Stomach (tissue), 9 donors: Measurements from ENCODE around the gene TSPYL2. TPM values are rescaled to one million over a fixed set of nuclear protein-coding genes. Genes with fewer than 3 reads are reported as not detected.

Experiments
- DNase-seq, 2 donors: peaks; one replicate each; pipeline versions ENCODE4 v3.0.0 to v3.0.0-alpha.2; 2013 to 2019
- H3K27ac ChIP-seq, 5 donors: fragments of 200-600 bp in 4 of 5; sonication (generic) in 4 of 5; one replicate each; pipeline ENCODE4 v1.5.1; 2013 to 2019; ENCODE audit warnings: mild to moderate bottlenecking in 1 of 5, moderate library complexity in 1 of 5
- H3K27me3 ChIP-seq, 3 donors: fragments of 200-600 bp; sonication (generic); one replicate each; pipeline ENCODE4 v1.5.1; 2017 to 2019; ENCODE audit warnings: mixed run types in 1 of 3
- H3K36me3 ChIP-seq, 4 donors: fragments of 200-600 bp; sonication (generic); 1 replicate in 3 of 4; 2 replicates in 1 of 4; pipeline ENCODE4 v1.5.1; 2016 to 2019
- H3K4me1 ChIP-seq, 4 donors: fragments of 200-600 bp; sonication (generic); one replicate each; pipeline ENCODE4 v1.5.1; 2016 to 2019
- H3K4me3 ChIP-seq, 4 donors: fragments of 200-600 bp; sonication (generic) in 3 of 4; one replicate each; pipeline ENCODE4 v1.5.1; 2016 to 2019; ENCODE audit warnings: mild to moderate bottlenecking in 1 of 4
- H3K9me3 ChIP-seq, 4 donors: fragments of 200-600 bp; sonication (generic); one replicate each; pipeline ENCODE4 v1.5.1; 2016 to 2019
- EP300 ChIP-seq: sonication (generic); formaldehyde crosslinking; IDR thresholded peaks from one replicate; pipeline ENCODE4 v1.6.1; 2017; ENCODE audit warnings: antibody characterized with exemption
- POLR2A ChIP-seq, 4 donors: fragments of 450-650 bp; IDR thresholded peaks; one replicate each; pipeline ENCODE4 v1.6.1; 2016; ENCODE audit warnings: antibody characterized with exemption in 4 of 4, control low read depth in 2 of 4, mild to moderate bottlenecking in 1 of 4, moderate library complexity in 1 of 4
- POLR2AphosphoS5 ChIP-seq, 3 donors: sonication (generic); formaldehyde crosslinking; IDR thresholded peaks; one replicate each; pipeline ENCODE4 v1.6.1; 2016; ENCODE audit warnings: antibody characterized with exemption in 3 of 3
- WGBS, 5 donors: extraction: QIAGEN DNeasy Blood & Tissue Kit in 3 of 5; methylation state at CpG; one replicate each; pipeline versions ENCODE4 v1.1.5 to v1.1.7; 2013 to 2018; 5-methylcytosine and 5-hydroxymethylcytosine counted together
- intact Hi-C: fragments of 100-400 bp; cut with DNase I; formaldehyde crosslinking; loops from one replicate; pipeline ENCODE4 v1.15.1; 2023; ENCODE audit warnings: low total_unique reads
- polyA plus RNA-seq, 3 donors: library from polyadenylated mRNA; stranded (reverse); fragments of 200-250 nt; gene quantifications; one replicate each; pipeline ENCODE4 v1.2.3, GENCODE V29; 2013
- small RNA-seq, 4 donors: library from RNA; depleted of rRNA; stranded (forward); fragments of <200 nt; gene quantifications; one replicate each; pipeline ENCODE3, GENCODE V24; 2016
- total RNA-seq, 5 donors: library from RNA; depleted of rRNA; stranded (reverse); fragments of >200 nt; gene quantifications; one replicate each; pipeline versions ENCODE4 v1.1.0 to v1.2.3, GENCODE V29; 2014 to 2016
- TF ChIP-seq, protein P1 (sequence below), 7 experiments: fragments of 450-650 bp in 4 of 7; fragments of 200-600 bp in 3 of 7; sonication (generic) in 3 of 7; IDR thresholded peaks; one replicate each; pipeline ENCODE4 v1.5.1; 2016 to 2019; ENCODE audit warnings: antibody characterized with exemption in 7 of 7, control low read depth in 2 of 7, mild to moderate bottlenecking in 1 of 7
- donor health status: healthy with polysubstance abuse.
- donor health status: Bipolar disorder and iron deficiency.
- donor health status: healthy.

Gene TSPYL2
- total and polyA plus RNA-seq, 8 donors: 19.9 to 105 (median 44.9) TPM

DNA sequence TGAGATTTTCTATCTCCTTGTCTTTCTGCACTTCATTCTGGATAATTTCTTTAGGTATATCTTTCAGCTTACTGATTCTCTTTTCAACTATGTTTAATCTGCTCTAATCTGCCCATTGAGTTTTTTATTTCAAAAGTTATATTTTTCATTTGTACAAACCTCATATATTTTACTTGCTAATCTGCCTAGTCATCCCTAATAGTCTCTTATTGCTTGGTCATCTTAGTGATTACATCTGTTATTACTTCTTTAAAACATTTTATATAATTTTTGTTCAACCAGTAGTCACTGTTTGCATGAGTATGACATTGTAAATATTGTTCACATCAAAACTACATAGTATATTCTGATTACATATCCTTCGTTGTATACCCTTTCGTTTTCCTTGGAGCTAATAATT, 44.2 kb downstream of the TSPYL2 start:
- WGBS, 5 donors: 87 to 99% (median 92%) methylated on average over 2 of the region's 2 CpGs
- TF ChIP-seq POLR2AphosphoS5 (IDR thresholded peaks at IDR 0.05) (no peak), POLR2A (IDR thresholded peaks at IDR 0.05) (no peak), EP300 (no peak)
- TF ChIP-seq, protein P1, sequence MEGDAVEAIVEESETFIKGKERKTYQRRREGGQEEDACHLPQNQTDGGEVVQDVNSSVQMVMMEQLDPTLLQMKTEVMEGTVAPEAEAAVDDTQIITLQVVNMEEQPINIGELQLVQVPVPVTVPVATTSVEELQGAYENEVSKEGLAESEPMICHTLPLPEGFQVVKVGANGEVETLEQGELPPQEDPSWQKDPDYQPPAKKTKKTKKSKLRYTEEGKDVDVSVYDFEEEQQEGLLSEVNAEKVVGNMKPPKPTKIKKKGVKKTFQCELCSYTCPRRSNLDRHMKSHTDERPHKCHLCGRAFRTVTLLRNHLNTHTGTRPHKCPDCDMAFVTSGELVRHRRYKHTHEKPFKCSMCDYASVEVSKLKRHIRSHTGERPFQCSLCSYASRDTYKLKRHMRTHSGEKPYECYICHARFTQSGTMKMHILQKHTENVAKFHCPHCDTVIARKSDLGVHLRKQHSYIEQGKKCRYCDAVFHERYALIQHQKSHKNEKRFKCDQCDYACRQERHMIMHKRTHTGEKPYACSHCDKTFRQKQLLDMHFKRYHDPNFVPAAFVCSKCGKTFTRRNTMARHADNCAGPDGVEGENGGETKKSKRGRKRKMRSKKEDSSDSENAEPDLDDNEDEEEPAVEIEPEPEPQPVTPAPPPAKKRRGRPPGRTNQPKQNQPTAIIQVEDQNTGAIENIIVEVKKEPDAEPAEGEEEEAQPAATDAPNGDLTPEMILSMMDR (IDR thresholded peaks at IDR 0.05): no peak
- Histone ChIP-seq H3K9me3 (peaks cover 0 to 8% (median 0%) of the 10 kb centered on the region in 4 donors), H3K4me1 (peaks cover 0 to 4% (median 0%) of the 10 kb centered on the region in 4 donors), H3K4me3 (no peak overlapping the region), H3K27ac (no peak overlapping the region), H3K27me3 (peaks cover 0 to 7% (median 0%) of the 10 kb centered on the region in 3 donors), H3K36me3 (no peaks in the 10 kb centered on the region)
- no peak for DNase-seq
- intact Hi-C loops: no loop called here

DNA sequence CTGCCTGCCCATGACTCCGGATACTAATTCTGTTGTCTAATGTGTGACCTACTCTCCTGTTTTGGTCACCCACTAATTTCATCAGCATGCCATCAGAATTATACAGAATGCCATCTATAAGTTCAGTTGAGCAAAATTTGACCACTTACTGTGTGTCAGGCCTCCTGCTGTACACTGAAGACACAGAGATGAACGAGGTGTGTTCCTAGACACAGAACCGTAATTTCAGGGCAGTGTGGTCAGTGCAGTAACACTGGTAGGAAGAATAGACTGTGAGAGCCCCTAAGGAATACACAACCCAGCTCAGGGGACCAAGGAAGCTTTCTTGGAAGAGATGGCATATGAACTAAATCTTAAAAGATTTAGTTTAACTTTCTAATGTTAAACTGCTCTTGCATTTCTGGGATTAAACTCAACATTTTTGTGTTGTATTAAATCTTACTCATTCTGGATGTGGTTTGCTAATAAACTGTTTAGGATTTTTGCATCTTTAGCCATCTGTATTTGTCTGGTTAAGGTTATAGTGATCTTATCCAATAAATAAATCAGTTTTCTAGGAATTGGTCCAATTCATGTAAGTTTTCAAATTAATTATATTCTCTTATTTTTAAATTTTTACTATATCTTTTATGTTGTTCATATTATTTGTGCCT, 46.1 kb downstream of the TSPYL2 start:
- Histone ChIP-seq H3K36me3 (peaks cover 0 to 9% (median 4%) of the 10 kb centered on the region in 4 donors), H3K27ac (no peak overlapping the region), H3K4me1 (no peaks in the 10 kb centered on the region), H3K27me3 (peaks cover 0 to under 1% (median 0%) of the 10 kb centered on the region in 3 donors), H3K4me3 (no peak overlapping the region), H3K9me3 (peaks cover 0 to 8% (median 0%) of the 10 kb centered on the region in 4 donors)
- intact Hi-C loops: no loop called here
- DNase-seq: no peak
- 68 to 86% (median 79%) methylated on average over 3 of the region's 3 CpGs for WGBS, 5 donors
- TF ChIP-seq POLR2AphosphoS5 (IDR thresholded peaks at IDR 0.05): no peak
- TF ChIP-seq, protein P1 (IDR thresholded peaks at IDR 0.05): no peak
- TF ChIP-seq EP300: no peak
- TF ChIP-seq POLR2A (IDR thresholded peaks at IDR 0.05): no peak

DNA sequence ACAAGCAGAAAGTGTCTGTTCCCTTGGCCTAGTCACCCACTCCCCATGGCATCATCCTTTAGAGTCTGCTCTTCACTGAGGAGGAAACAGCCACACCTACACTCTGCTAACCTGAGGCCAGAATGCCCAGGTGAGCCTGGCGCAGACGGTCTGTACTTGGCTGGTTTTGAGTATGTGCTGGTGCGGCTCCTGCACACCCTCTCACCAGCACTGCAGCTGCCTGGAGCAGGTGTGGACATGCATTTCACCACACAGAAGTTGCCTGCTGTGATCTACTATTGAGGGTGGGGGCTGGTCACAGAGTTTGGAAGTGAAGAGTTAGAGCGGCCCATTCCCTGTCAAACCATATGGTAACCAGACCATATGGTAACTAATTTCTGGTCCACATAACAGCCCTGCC, 51.2 kb downstream of the TSPYL2 start:
- Histone ChIP-seq H3K27me3 (peaks cover 0 to 3% (median 0%) of the 10 kb centered on the region in 3 donors), H3K9me3 (no peaks in the 10 kb centered on the region), H3K4me1 (no peaks in the 10 kb centered on the region), H3K36me3 (peaks cover 0 to 14% (median 7%) of the 10 kb centered on the region in 4 donors), H3K4me3 (no peak overlapping the region), H3K27ac (no peak overlapping the region)
- no peak for TF ChIP-seq POLR2A (IDR thresholded peaks at IDR 0.05)
- no peak for TF ChIP-seq POLR2AphosphoS5 (IDR thresholded peaks at IDR 0.05)
- no peak for TF ChIP-seq EP300
- TF ChIP-seq, protein P1 (IDR thresholded peaks at IDR 0.05): no peak
- intact Hi-C loops: no loop called here
- WGBS, 5 donors: 84 to 94% (median 91%) methylated on average over 4 of the region's 4 CpGs; no CpG with 5 or more reads in 1 of the 5 donors
- DNase-seq: no peak

- Histone ChIP-seq H3K27ac (no peak overlapping the region), H3K27me3 (peaks cover 0 to 3% (median 0%) of the 10 kb centered on the region in 3 donors), H3K9me3 (no peaks in the 10 kb centered on the region), H3K4me1 (no peaks in the 10 kb centered on the region), H3K36me3 (peaks cover 0 to 14% (median 7%) of the 10 kb centered on the region in 4 donors), H3K4me3 (no peak overlapping the region)
- DNase-seq: no peak
- 75 to 95% (median 88%) methylated on average over 2 of the region's 2 CpGs for WGBS, 5 donors
- TF ChIP-seq EP300: no peak
- TF ChIP-seq, protein P1 (IDR thresholded peaks at IDR 0.05): no peak
- TF ChIP-seq POLR2A (IDR thresholded peaks at IDR 0.05): no peak
- intact Hi-C loops: no loop called here
These were observed 53.4 kb downstream of the TSPYL2 start for GRCh38 chrX:53135581-53135980.

Small RNAs within 50 kb of the gene (small RNA-seq; reads per million reads assigned to genes)
- gene AL591212.2: 0 reads per million in 4 donors

Other genes with a start within 250 kb of the TSPYL2 start
- gene XAGE3, start 214.3 kb upstream of the TSPYL2 start, total RNA-seq: not detected
- not detected for gene XAGE3, start 214.3 kb upstream of the TSPYL2 start, polyA plus RNA-seq
- 10 to 100 TPM; 11.7 to 28.6 (median 19.4) TPM for gene FAM156B, start 185.0 kb upstream of the TSPYL2 start, total RNA-seq
- 10 to 100 TPM in 2 of 3 donors, 1 to 10 TPM in 1; 6.0 to 39.5 (median 19.1) TPM for gene FAM156B, start 185.0 kb upstream of the TSPYL2 start, polyA plus RNA-seq
- gene FAM156A, start 123.8 kb upstream of the TSPYL2 start, total RNA-seq: 100 to 1,000 TPM in 1 of 5 donors, 10 to 100 TPM in 4; 19.3 to 196 (median 21.1) TPM
- 10 to 100 TPM in 1 of 3 donors, 1 to 10 TPM in 2; 4.5 to 13.5 (median 5.8) TPM for gene FAM156A, start 123.8 kb upstream of the TSPYL2 start, polyA plus RNA-seq
- 1 to 10 TPM in 2 of 5 donors, not detected in 3; 1.0 to 7.5 TPM for gene GPR173, start 33.6 kb upstream of the TSPYL2 start, total RNA-seq
- under 1 TPM in 2 of 3 donors, not detected in 1; 0.44 to 0.53 TPM for gene GPR173, start 33.6 kb upstream of the TSPYL2 start, polyA plus RNA-seq
- gene KANTR, start 11.8 kb downstream of the TSPYL2 start, total RNA-seq: 10 to 100 TPM in 4 of 5 donors, 1 to 10 TPM in 1; 6.7 to 35.6 (median 18.7) TPM
- 1 to 10 TPM; 1.1 to 6.2 (median 1.6) TPM for gene KANTR, start 11.8 kb downstream of the TSPYL2 start, polyA plus RNA-seq
- 100 to 1,000 TPM in 3 of 5 donors, 10 to 100 TPM in 2; 73.5 to 390 (median 151) TPM for gene KDM5C, start 142.8 kb downstream of the TSPYL2 start, total RNA-seq
- gene KDM5C, start 142.8 kb downstream of the TSPYL2 start, polyA plus RNA-seq: 10 to 100 TPM; 11.8 to 19.9 (median 13.0) TPM
- 10 to 100 TPM in 3 of 5 donors, 1 to 10 TPM in 2; 2.9 to 22.3 (median 15.9) TPM for gene IQSEC2, start 199.2 kb downstream of the TSPYL2 start, total RNA-seq
- 10 to 100 TPM; 16.1 to 26.0 (median 16.5) TPM for gene IQSEC2, start 199.2 kb downstream of the TSPYL2 start, polyA plus RNA-seq